Endothelial cell (in vitro differentiated cells): ENCODE results near the gene TECPR2. TPM values are rescaled to one million over a fixed set of nuclear protein-coding genes. Genes with fewer than 3 reads are reported as not detected.
"Not testable (repeated sequence)": the region's sequence is repeated elsewhere in the genome, so short reads cannot be mapped to it uniquely, and the experiment has no call there.

Source experiments
- DNase-seq: peaks from one replicate; pipeline ENCODE4 v3.0.0; 2021; ENCODE audit warnings: low spot score
- H3K27ac Mint-ChIP-seq: one replicate; pipeline ENCODE4 v1.8.0; 2021; ENCODE audit warnings: mixed read lengths, inconsistent platforms; ENCODE audit not compliant: unreplicated experiment
- H3K27me3 Mint-ChIP-seq: one replicate; pipeline ENCODE4 v1.8.0; 2021; ENCODE audit warnings: mild to moderate bottlenecking, moderate library complexity, mixed read lengths, inconsistent platforms; ENCODE audit not compliant: unreplicated experiment
- H3K36me3 Mint-ChIP-seq: one replicate; pipeline ENCODE4 v1.8.0; 2021; ENCODE audit warnings: mild to moderate bottlenecking, low read depth, mixed read lengths, inconsistent platforms; ENCODE audit not compliant: unreplicated experiment
- H3K4me1 Mint-ChIP-seq: one replicate; pipeline ENCODE4 v1.8.0; 2021; ENCODE audit warnings: mild to moderate bottlenecking, mixed read lengths, inconsistent platforms; ENCODE audit not compliant: unreplicated experiment
- H3K4me3 Mint-ChIP-seq: one replicate; pipeline ENCODE4 v1.8.0; 2021; ENCODE audit warnings: mild to moderate bottlenecking, mixed read lengths, inconsistent platforms; ENCODE audit not compliant: unreplicated experiment
- H3K9me3 Mint-ChIP-seq: one replicate; pipeline ENCODE4 v1.8.0; 2021; ENCODE audit warnings: mixed read lengths, inconsistent platforms; ENCODE audit not compliant: unreplicated experiment
- total RNA-seq: library from RNA; stranded (reverse); fragmentation: NEBNext Ultra II Directional; extraction: Animal tissue kit (Norgen Biotek cat#: 25700); gene quantifications from one replicate; pipeline ENCODE4 v1.2.1, GENCODE V29; 2021; ENCODE audit not compliant: unreplicated experiment
- TF ChIP-seq, protein P1 (sequence below): fragments of 200-600 bp; sonication (generic); IDR thresholded peaks from one replicate; pipeline ENCODE4 v1.5.0; 2021; ENCODE audit warnings: antibody characterized with exemption; ENCODE audit not compliant: unreplicated experiment

TECPR2 gene
- total RNA-seq, 1 donor from 2014 or later, result 28.9 TPM

DNA sequence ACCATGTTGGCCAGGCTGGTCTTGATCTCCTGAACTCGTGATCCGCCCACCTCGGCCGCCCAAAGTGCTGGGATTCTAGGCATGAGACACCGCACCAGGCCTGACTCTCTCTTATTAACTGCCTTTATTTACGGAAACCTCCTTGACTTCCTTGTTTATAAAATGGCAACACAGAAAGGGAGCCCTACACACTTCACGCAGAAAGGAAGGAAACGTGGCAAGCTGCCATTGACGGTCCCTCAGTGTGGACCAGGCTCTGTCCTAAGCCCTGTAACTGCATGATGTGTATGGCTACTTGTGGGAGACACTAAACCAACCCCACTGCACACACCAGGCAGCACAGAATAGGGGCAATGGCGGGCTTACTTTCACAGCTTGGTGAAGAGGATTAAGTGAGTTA lies 11.7 kb upstream of the TECPR2 start:
- no peaks in the 10 kb centered on the region for H3K9me3 Mint-ChIP-seq
- no peaks in the 10 kb centered on the region for H3K4me1 Mint-ChIP-seq
- H3K36me3 Mint-ChIP-seq, result peaks cover 26% of the 10 kb centered on the region
- TF ChIP-seq, protein P1, sequence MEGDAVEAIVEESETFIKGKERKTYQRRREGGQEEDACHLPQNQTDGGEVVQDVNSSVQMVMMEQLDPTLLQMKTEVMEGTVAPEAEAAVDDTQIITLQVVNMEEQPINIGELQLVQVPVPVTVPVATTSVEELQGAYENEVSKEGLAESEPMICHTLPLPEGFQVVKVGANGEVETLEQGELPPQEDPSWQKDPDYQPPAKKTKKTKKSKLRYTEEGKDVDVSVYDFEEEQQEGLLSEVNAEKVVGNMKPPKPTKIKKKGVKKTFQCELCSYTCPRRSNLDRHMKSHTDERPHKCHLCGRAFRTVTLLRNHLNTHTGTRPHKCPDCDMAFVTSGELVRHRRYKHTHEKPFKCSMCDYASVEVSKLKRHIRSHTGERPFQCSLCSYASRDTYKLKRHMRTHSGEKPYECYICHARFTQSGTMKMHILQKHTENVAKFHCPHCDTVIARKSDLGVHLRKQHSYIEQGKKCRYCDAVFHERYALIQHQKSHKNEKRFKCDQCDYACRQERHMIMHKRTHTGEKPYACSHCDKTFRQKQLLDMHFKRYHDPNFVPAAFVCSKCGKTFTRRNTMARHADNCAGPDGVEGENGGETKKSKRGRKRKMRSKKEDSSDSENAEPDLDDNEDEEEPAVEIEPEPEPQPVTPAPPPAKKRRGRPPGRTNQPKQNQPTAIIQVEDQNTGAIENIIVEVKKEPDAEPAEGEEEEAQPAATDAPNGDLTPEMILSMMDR, result no peak
- no peak overlapping the region for H3K4me3 Mint-ChIP-seq
- H3K27ac Mint-ChIP-seq, result no peak overlapping the region
- no peaks in the 10 kb centered on the region for H3K27me3 Mint-ChIP-seq
- no peak for DNase-seq

DNA sequence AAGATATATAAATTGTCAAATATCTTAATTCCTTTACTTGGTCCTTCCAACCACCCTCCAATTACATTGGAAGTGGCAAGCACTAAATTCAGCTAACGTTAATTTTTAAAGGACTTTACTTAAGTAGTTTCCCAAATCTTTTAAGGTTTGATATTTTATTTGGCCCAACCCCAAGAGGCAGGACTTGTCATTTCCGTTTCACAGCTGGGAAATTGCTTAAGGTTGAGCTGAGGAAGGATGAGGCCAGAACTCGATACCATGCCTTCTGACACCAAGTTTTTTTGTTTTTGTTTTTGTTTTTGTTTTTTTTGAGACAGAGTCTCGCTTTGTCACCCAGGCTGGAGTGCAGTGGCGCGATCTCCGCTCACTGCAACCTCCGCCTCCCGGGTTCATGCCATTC lies 11.1 kb upstream of the TECPR2 start:
- DNase-seq, H3K27me3 Mint-ChIP-seq, H3K27ac Mint-ChIP-seq, H3K4me3 Mint-ChIP-seq, H3K9me3 Mint-ChIP-seq, H3K4me1 Mint-ChIP-seq: not testable (repeated sequence)
- H3K36me3 Mint-ChIP-seq, result peaks cover 26% of the 10 kb centered on the region

DNA sequence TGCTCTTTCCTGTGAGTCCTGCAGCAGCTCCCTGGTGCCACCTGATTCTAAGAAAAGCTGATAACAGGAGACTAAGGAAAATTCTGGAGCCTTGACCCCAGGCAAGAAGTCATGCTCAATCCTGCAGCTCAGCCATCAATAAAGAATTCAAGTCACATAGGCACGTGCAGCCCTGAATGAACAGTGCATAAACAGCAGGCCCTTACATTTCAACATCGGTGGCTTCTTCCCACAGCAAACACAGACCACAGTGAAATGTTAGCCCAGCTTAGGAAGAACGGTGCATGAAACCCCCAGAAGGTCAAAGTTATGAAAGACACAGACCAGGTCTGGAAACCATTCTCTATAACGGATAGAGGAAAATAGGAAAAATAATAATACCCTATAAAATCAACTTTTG lies 10.5 kb upstream of the TECPR2 start:
- Mint-ChIP-seq H3K4me3 (no peak overlapping the region), H3K36me3 (peaks cover 26% of the 10 kb centered on the region), H3K27me3 (no peaks in the 10 kb centered on the region), H3K4me1 (no peaks in the 10 kb centered on the region), H3K9me3 (no peaks in the 10 kb centered on the region), H3K27ac (no peak overlapping the region)
- TF ChIP-seq, protein P1, result no peak
- DNase-seq, result no peak

DNA sequence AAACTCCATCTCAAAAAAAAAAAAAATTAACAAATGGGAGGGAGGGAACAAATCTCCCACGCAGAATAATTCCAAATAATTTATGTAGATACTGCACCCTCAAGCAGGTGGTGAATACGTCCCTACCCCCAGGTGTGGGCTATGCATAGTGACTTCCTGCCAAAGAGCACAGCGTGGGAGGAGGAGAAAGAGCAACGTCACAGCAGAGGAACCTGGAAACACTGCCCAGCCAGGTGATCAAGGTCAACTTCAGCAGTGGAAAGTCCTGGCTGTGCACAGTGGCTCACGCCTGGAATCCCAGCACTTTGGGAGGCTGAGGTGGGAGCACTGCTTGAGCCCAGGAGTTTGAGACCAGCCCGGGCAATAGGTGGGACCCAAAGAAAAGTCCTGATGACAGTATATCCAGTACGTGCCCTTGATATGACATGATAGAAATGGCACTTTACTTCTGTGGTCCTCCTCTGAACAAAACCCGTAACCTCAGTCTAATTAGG lies 9.6 kb upstream of the TECPR2 start:
- Mint-ChIP-seq H3K4me3 (no peak overlapping the region), H3K27ac (no peak overlapping the region), H3K27me3 (no peaks in the 10 kb centered on the region), H3K4me1 (no peaks in the 10 kb centered on the region), H3K36me3 (peaks cover 28% of the 10 kb centered on the region), H3K9me3 (no peaks in the 10 kb centered on the region)
- DNase-seq, result no peak
- TF ChIP-seq, protein P1, result no peak

DNA sequence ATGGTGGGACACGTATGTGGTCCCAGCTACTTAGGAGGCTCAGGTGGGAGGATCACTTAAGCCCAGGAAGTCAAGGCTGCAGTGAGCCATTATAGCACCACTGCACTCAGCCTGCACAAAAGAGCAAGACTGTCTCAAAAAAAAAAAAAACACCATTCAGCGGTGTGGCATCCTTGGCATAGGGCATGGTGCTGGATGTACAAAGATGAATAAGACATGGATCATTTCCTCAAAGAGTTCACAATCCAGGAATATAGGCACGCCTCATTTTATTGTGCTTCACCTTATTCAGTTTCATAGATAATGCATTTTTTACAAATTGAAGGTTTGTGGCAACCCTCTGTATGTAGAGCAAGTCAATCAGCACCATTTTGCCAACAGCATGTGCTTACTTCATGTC lies 6.5 kb upstream of the TECPR2 start:
- Mint-ChIP-seq H3K9me3 (no peaks in the 10 kb centered on the region), H3K4me3 (no peak overlapping the region), H3K36me3 (peaks cover 13% of the 10 kb centered on the region), H3K27me3 (no peaks in the 10 kb centered on the region), H3K27ac (no peak overlapping the region), H3K4me1 (peaks cover 6% of the 10 kb centered on the region)
- no peak for DNase-seq
- TF ChIP-seq, protein P1, result no peak
